ENCODE results near the gene ATXN7L2.
A peak's percentile ranks its signal among the peaks of the same experiment; 100 is the strongest.

ATXN7L2 gene

GRCh38 chr1:109490029-109490933 is 6.6 kb downstream of the ATXN7L2 start:
- H3K27ac ChIP-seq, result no peak overlapping the region

GRCh38 chr1:109490934-109491302 is 7.2 kb downstream of the ATXN7L2 start:
- Histone ChIP-seq H3K4me3 (no peak overlapping the region), H3K27ac (no peak overlapping the region)
- peak; percentile 62 for DNase-seq (ENCODE audit: low spot score)
- TF ChIP-seq CTCF (IDR thresholded peaks at IDR 0.05), result no peak

More at GRCh38 chr1:109490029-109490933, 6.6 kb downstream of the ATXN7L2 start:
- H3K4me3 ChIP-seq, result no peak overlapping the region
- no peak for DNase-seq (ENCODE audit: low spot score)
- TF ChIP-seq CTCF (IDR thresholded peaks at IDR 0.05), result peak; percentile 70

- Histone ChIP-seq H3K4me3 (no peak overlapping the region), H3K27ac (no peak overlapping the region)
- peak; percentile 58 for DNase-seq (ENCODE audit: low spot score)
- no peak for TF ChIP-seq CTCF (IDR thresholded peaks at IDR 0.05)
These were observed 7.7 kb downstream of the ATXN7L2 start for GRCh38 chr1:109491372-109491771.

- TF ChIP-seq CTCF (IDR thresholded peaks at IDR 0.05), result no peak
- DNase-seq (ENCODE audit: low spot score), result no peak
- no peak overlapping the region for H3K4me3 ChIP-seq
- H3K27ac ChIP-seq, result no peak overlapping the region
These were observed 9.1 kb downstream of the ATXN7L2 start for GRCh38 chr1:109492779-109493178.

GRCh38 chr1:109493227-109493626 is 9.5 kb downstream of the ATXN7L2 start:
- H3K27ac ChIP-seq, result peak overlapping the region; percentile 53 to 89
- DNase-seq (ENCODE audit: low spot score), result peak; percentile 52
- no peak for TF ChIP-seq CTCF (IDR thresholded peaks at IDR 0.05)
- H3K4me3 ChIP-seq, result peak overlapping the region; percentile 94

GRCh38 chr1:109493805-109494539 is 10.3 kb downstream of the ATXN7L2 start, which contains the start of gene CYB561D1:
TSS of gene CYB561D1 (plus strand) at chr1:109494094. CDS start at chr1:109494140, 46 bp downstream.
- peak; percentile 86 for TF ChIP-seq CTCF (IDR thresholded peaks at IDR 0.05)
- DNase-seq (ENCODE audit: low spot score), result peak; percentile 89
- H3K27ac ChIP-seq, result peak within 1 kb of the TSS; percentile 53 to 89

More at GRCh38 chr1:109493805-109494539, 10.3 kb downstream of the ATXN7L2 start, which contains the start of gene CYB561D1:
- peak within 1 kb of the TSS; percentile 94 for H3K4me3 ChIP-seq

Data from coronary artery (tissue), 2 donors.